DND-41 (cell line): ENCODE measurements around the gene TMEM119.

Source experiments
- ATAC-seq: fragments of 200-7000 bp; cut with Tn5 transposase; 3 replicates; pipeline ENCODE4 v1.9.1; 2021; ENCODE audit warnings: low read depth; ENCODE audit not compliant: insufficient read depth
- DNase-seq: peaks from one replicate; pipeline ENCODE4 v3.0.0-alpha.2; 2020
- H2AFZ ChIP-seq: 2 replicates; pipeline ENCODE4 v1.6.0; 2012; ENCODE audit warnings: low read depth, low read length
- H3K27ac ChIP-seq: 2 replicates; pipeline ENCODE4 v1.5.1; 2012; ENCODE audit warnings: low read length, inconsistent platforms
- H3K27me3 ChIP-seq: fragments of 200-600 bp; sonication (generic); 2 replicates; pipeline ENCODE4 v1.6.0; 2012; ENCODE audit warnings: low read length, mild to moderate bottlenecking, inconsistent platforms; ENCODE audit not compliant: insufficient read depth, poor library complexity
- H3K36me3 ChIP-seq: 2 replicates; pipeline ENCODE4 v1.5.1; 2012; ENCODE audit warnings: low read length, inconsistent platforms; ENCODE audit not compliant: insufficient read depth
- H3K4me1 ChIP-seq: 2 replicates; pipeline ENCODE4 v1.5.1; 2012; ENCODE audit warnings: mild to moderate bottlenecking, low read length; ENCODE audit not compliant: insufficient read depth
- H3K4me2 ChIP-seq: 2 replicates; pipeline ENCODE4 v1.6.0; 2012; ENCODE audit warnings: mild to moderate bottlenecking, moderate library complexity, low read length, inconsistent platforms; ENCODE audit not compliant: insufficient read depth
- H3K4me3 ChIP-seq, 2 experiments: fragments of 200-600 bp in 1 of 2; shearing (Covaris generic) in 1 of 2; 2 replicates each; pipeline ENCODE4 v1.5.1; 2012 to 2016; ENCODE audit warnings: inconsistent platforms in 2 of 2, low read length in 2 of 2, mild to moderate bottlenecking in 2 of 2, low read depth in 1 of 2, moderate library complexity in 1 of 2
- H3K79me2 ChIP-seq: 2 replicates; pipeline ENCODE4 v1.6.0; 2012; ENCODE audit warnings: low read length, inconsistent platforms; ENCODE audit not compliant: insufficient read depth
- H3K9ac ChIP-seq: 2 replicates; pipeline ENCODE4 v1.6.0; 2012; ENCODE audit warnings: low read depth, mild to moderate bottlenecking, inconsistent platforms, low read length, moderate library complexity
- H3K9me3 ChIP-seq: 2 replicates; pipeline ENCODE4 v1.5.1; 2012; ENCODE audit warnings: low read length, moderate library complexity, mild to moderate bottlenecking, inconsistent platforms; ENCODE audit not compliant: insufficient read depth, severe bottlenecking
- H4K20me1 ChIP-seq: 2 replicates; pipeline ENCODE4 v1.6.0; 2012; ENCODE audit warnings: low read length; ENCODE audit not compliant: insufficient read depth
- CTCF ChIP-seq: IDR thresholded peaks from 2 replicates; pipeline ENCODE4 v1.5.1; 2012; ENCODE audit warnings: borderline replicate concordance, low read length, moderate library complexity, mild to moderate bottlenecking; ENCODE audit not compliant: poor library complexity, severe bottlenecking; ENCODE audit errors: extremely low read depth
- EZH2 ChIP-seq: IDR thresholded peaks from 3 replicates; pipeline ENCODE4 v1.6.1; 2012; ENCODE audit warnings: borderline replicate concordance, low read depth, mild to moderate bottlenecking, moderate library complexity, low read length, inconsistent platforms; ENCODE audit not compliant: severe bottlenecking

Gene TMEM119

GRCh38 chr12:108604208-108604941, 6.5 kb upstream of the TMEM119 start:
- Histone ChIP-seq H2AFZ (no peak overlapping the region), H3K79me2 (no peaks in the 10 kb centered on the region), H3K4me2 (no peak overlapping the region), H3K36me3 (no peaks in the 10 kb centered on the region), H3K27me3 (no peaks in the 10 kb centered on the region), H3K27ac (no peak overlapping the region), H3K9ac (no peak overlapping the region), H3K4me3 (no peak overlapping the region), H3K9me3 (no peaks in the 10 kb centered on the region), H3K4me1 (no peaks in the 10 kb centered on the region), H4K20me1 (no peaks in the 10 kb centered on the region)
- TF ChIP-seq CTCF (no peak), EZH2 (no peak)
- DNase-seq (no peak), ATAC-seq (no peak)

- Histone ChIP-seq H2AFZ (no peak overlapping the region), H3K4me1 (no peaks in the 10 kb centered on the region), H3K27me3 (no peaks in the 10 kb centered on the region), H3K4me2 (no peak overlapping the region), H3K9me3 (no peaks in the 10 kb centered on the region), H3K79me2 (no peaks in the 10 kb centered on the region), H3K36me3 (no peaks in the 10 kb centered on the region), H3K9ac (no peak overlapping the region), H4K20me1 (no peaks in the 10 kb centered on the region), H3K4me3 (no peak overlapping the region), H3K27ac (no peak overlapping the region)
- ATAC-seq (no peak), DNase-seq (no peak)
- no peak for TF ChIP-seq CTCF
Measured at GRCh38 chr12:108603743-108604142, 5.9 kb upstream of the TMEM119 start.

GRCh38 chr12:108602976-108603704, 5.3 kb upstream of the TMEM119 start:
- no peak for TF ChIP-seq CTCF
- TF ChIP-seq EZH2 = no peak
- no peak for DNase-seq

More at GRCh38 chr12:108602976-108603704, 5.3 kb upstream of the TMEM119 start:
- H3K79me2 ChIP-seq = no peaks in the 10 kb centered on the region
- H3K9ac ChIP-seq = no peak overlapping the region
- no peak for ATAC-seq
- no peaks in the 10 kb centered on the region for H3K27me3 ChIP-seq
- H4K20me1 ChIP-seq = no peaks in the 10 kb centered on the region
- no peak overlapping the region for H3K4me2 ChIP-seq
- H3K27ac ChIP-seq = no peak overlapping the region
- H2AFZ ChIP-seq = no peak overlapping the region
- H3K4me3 ChIP-seq = no peak overlapping the region
- no peaks in the 10 kb centered on the region for H3K36me3 ChIP-seq
- no peaks in the 10 kb centered on the region for H3K4me1 ChIP-seq
- no peaks in the 10 kb centered on the region for H3K9me3 ChIP-seq
